DMS153 treated with DMSO at 0.1 percent for 48 hours (cell line): ENCODE data around the gene LCNL1.
"Not testable (repeated sequence)": the region's sequence is repeated elsewhere in the genome, so short reads cannot be mapped to it uniquely, and the experiment has no call there.

ENCODE experiments used
- DNase-seq: peaks from one replicate; lab custom pipeline; 2025; ENCODE audit not compliant: unreplicated experiment; lab: John Stamatoyannopoulos, UW

The LCNL1 gene

GRCh38 chr9:136990242-136990911, 7.6 kb downstream of the LCNL1 start:
- peak; percentile 56 for DNase-seq

GRCh38 chr9:136991993-136992818, 9.4 kb downstream of the LCNL1 start, which contains the start of gene PAXX:
Gene PAXX, plus strand, starts transcription at chr9:136992422. Its CDS starts 22 bp downstream, at chr9:136992444.
- DNase-seq, result peak; percentile 78

DNA sequence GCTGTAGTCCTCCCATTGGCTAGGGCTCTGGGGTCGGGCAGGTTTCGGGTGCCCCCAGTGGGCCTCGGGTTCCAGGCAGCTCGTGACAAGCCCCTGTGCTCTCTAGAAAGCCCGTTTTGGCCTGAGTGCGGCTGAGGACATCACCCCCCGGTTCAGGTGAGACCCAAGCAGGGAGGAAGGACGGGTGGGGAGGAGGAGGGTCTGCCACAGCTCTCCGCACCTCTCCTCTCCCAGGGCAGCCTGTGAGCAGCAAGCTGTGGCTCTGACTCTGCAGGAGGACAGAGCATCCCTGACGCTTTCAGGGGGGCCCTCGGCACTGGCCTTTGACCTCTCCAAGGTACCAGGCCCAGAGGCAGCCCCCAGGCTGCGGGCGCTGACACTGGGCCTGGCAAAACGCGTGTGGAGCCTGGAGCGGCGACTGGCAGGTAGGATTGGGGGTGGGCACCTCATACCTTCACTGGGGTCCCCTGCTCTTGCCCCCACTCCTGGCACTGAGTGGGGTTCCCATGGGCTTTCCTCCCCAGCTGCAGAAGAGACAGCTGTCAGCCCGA, 10.1 kb downstream of the LCNL1 start:
- no peak for DNase-seq

GRCh38 chr9:136994180-136994887, 11.5 kb downstream of the LCNL1 start:
- DNase-seq, result no peak

GRCh38 chr9:136994888-136995230, 12.1 kb downstream of the LCNL1 start:
- DNase-seq, result no peak

- no peak for DNase-seq
Measured at GRCh38 chr9:136995362-136995761, 12.6 kb downstream of the LCNL1 start.

GRCh38 chr9:136995772-136996311, 13.0 kb downstream of the LCNL1 start:
- no peak for DNase-seq

DNA sequence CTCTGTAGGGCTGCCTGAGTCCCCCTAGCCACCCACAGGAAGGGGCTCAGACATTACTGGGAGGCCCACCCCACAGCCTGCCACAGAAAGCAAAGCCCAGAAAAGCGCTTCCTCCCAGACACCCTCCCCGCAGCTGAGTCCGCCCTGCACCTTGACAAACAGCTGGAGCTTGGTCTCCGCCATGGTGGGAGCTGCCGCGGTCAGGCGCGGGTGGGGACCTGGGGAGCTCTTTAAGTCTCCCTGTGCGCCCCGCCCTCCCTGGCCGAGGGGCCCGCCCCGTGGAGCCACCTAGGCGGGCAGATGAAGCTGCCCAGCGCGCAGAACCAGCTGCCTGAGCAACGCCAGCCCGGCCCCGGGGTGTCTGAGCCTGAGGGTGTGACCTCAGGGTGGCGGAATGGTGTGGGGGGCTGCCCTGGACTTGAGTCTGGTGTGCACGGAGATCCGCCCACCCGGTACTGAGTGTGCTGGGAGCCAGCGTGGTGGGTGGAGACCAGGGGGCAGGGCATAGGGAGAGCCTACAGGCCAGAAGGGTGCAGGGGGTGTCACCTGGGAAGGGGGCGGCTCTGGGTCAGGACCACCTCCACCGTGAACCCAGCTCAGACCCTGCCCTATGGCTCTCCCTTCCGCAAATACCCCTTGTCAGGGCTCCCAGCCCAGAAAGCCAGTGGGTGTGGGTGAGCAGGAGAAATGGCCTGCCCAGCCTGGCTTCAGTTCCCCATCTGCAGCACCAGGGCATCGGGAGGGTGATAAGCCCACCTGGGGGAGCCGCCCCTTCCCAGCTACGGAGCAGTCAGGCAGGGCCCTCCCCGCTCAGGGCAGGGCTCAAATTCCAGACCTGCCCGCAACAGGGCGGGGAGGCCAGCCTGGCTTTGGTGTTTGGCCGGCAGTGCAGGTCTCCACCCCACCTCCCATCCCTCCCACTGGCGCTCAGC, 13.8 kb downstream of the LCNL1 start, which contains the start of gene CLIC3:
TSS of gene CLIC3 (minus strand) at position 208 of the 932 bp plus-strand sequence. CDS start at position 183, 25 bp downstream.
- DNase-seq, result no peak

DNA sequence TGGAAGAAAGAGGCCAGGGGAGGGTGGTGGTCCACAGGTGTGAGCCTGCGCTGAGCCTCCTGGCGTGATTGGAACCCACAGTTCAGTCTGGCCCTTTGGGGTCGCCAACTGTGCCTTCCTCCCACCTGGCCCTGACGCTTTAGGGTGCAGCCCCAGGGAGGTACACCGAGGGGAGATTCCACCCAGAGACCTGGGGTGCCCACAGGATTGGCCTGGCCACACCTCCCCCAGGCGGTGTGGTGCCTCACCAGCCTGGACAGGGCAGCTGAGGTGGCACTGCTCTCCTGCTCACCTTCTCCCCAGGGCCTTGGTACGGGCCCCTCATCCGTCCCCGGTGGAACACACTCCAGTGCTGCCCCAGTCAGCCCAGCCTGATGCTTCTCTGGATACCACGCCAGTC, 14.6 kb downstream of the LCNL1 start:
- no peak for DNase-seq

DNA sequence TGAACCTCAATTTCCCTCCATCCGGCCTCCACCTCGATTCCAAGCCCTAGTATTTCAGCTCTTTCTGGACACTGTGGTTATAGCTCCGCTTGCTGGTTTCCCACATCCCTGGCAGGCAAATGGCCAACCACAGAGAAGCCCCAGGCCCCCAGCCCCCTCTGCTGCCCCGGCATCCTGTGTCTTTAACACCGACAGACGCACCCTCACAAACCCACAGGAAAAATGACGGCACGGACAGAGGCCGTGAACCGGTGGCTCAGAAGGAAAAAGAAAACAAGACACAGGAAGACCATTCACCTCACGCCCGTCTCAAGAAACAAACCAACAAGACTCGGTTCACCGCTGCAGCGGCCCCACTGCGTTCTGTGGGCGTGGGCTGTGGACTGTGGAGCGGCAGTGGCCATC, 15.0 kb downstream of the LCNL1 start:
- DNase-seq, result no peak

DNA sequence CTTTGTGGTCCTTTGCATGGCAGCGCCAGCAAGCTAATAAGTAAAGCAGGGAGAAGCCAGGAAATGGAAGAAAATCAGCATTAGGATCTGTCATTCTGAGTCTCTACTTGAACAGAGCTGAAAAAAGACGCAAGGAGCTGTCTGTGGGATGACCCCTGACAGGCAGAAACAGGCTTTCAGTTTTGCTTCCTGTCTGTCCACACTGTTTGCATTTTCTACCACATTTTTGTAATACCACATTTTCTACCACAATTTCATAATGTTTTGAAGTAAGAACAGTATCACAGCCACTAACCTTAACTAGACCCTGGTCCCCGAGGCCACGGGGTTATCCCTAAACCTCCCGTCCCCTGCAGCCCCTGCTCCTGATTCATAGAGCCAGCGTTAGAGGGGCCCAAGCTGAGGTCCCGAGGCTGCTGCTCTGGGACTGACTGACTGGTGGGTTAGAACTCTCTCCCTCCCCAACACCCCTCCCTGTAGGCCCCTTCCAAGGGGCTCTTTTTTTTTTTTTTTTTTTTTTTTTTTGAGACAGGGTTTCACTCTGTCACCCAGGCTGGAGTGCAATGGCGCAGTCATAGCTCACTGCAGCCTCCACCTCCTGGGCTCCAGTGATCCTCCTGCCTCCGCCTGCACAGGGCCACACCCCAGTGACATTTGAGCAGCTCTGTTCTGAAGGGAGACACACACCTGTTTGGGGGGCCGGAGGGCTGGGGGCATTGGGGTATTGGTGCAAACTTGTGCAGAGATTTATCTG, 17.6 kb downstream of the LCNL1 start:
- DNase-seq, result no peak

DNA sequence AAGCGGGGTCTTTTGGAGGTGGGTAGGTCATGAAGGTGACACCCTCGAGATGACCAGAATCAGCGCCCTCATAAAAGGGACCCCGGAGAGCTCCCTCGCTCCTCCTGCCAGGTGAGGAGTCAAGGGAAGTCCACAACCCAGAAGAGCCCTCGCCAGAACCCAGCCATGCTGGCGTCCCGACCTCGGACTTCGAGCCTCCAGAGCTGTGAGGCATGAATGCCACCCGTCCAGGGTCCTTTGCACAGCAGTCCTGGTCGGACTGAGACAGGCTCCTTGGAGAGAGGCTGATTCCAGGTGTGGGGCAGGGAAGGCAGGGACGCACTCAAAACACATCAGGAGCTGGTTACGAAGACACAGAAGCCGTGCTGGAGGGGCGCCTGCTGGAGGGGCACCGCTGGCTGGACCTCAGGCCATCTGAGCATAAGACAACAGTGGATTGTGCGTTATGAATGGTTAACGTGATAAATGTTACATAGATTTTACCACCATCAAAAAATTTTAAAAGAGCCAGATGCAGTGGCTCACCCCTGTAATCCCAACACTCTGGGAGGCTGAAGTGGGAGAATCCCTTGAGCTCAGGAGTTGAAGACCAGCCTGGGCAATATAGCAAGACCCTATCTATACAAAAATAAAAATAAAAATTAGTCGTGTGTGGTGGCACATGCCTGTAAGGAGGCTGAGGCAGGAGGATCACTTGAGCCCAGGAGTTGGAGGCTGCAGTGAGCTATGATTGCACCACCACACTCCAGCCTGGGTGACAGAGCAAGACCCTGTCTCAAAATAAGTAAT, 19.3 kb downstream of the LCNL1 start:
- DNase-seq, result no peak

- DNase-seq, result no peak
Measured at GRCh38 chr9:137002646-137003041, 19.9 kb downstream of the LCNL1 start.

- not testable (repeated sequence) for DNase-seq
Measured at GRCh38 chr9:137004285-137004684, 21.5 kb downstream of the LCNL1 start.

DNA sequence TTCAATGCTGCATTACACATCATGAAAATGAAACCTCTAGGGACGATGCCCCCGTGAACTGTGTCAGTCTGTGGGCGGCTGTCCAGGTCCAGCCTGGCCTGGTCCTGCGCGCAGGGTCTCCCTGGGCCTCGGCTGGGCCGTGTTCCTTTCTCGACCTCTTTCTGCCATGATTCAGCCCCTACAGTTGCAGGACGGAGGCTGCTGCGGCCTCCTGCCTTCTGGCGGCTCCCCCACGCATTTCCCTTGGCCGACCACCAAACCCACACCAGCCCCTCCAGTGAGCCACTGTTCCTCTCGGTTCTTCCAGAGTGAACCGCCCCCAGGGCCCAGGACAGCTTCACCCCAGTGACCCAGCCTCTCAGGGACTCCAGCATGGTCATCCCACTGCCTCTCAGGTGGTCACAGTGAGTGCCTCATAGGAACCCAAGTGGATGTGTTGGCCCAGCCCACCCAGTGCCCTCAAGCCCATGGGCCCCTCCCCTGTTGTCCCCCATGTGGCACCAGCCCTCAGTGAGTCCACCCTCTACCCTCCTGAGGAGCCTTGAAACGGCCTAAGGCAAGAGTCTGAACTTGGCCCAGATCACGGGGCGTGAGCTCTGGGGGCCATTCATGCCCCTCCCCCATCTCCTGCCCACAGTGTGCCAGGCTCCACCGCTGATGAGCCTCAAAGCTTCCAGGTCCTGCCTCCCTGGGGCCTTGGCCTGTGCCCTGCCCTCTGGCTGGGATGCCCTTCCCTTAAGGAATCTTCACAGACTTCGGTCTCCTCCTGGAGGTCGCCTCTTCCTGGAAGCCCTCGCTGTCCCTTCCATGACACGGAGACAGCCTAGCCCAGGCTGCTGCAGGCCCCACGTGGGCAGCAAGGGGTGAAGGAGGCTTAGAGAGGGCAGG, 23.6 kb downstream of the LCNL1 start:
- no peak for DNase-seq

GRCh38 chr9:137007108-137007815, 24.5 kb downstream of the LCNL1 start:
- no peak for DNase-seq

DNA sequence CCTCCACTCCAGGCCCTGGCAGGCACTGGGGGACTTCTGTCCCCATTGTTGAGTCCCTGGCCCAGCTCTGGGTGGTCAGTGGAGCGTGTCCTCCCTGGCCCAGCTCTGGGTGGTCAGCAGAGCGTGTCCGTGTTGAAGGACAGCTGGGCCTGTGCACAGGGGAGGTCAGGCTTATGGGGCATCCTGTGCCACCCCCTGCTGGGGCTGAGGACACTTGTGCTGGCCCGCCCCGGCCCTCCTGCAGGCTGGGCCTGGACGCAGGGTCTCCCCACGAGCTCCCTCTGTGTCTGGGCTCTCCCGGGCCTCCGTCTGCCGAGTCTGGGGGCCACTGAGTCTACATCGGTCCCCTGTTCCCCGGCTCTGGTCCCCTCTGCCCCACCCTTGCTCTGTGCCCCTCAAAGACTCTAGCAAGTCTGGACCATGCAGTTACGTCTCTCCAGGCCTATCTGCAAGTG, 25.1 kb downstream of the LCNL1 start:
- DNase-seq, result no peak
